NCI-H1048 (cell line): ENCODE results near the gene LHX3.

Source experiments
- DNase-seq: peaks from one replicate; lab custom pipeline; 2025; lab: John Stamatoyannopoulos, UW

Gene LHX3

DNA sequence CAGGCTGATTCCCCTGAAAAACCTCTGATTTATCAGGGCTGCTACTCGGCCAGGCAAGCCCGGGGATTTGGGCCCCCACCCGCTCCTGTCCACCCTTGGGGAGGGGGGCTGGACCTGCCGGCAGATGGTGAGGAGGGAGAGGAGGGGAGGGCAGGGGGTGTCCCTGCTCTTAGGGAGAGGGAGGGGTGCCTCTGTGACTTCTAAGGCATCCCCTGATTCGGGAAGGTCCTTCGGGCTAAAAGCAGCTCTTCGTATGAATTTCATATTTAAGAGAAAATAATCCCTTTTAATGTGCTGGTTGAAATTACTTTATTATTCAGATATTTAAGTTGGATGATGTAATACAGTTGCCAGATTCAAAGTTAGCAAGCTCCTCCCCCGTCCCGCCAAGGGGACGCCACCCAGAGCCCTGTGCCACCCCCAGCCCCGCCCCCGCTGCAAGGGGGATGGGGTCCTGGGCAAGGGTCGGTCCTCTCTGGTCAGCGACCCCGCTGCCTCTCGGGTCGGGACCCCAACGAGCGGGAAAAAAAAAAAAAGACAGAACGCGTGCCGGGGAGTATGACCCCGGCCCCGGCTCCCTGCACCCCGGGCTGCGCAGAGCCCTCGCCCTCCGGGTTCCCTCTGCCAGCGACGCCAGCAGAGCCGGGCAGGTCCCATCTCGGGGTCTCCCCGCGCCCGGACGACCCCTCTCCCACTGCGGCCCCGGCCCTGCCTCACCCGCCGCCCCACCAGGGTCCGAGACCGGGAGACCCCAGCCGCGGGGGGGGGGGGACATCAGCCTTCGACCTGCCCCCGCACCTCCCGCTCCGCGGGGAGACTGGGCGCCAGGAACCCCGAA, 12.4 kb downstream of the LHX3 start:
- no peak for DNase-seq

DNA sequence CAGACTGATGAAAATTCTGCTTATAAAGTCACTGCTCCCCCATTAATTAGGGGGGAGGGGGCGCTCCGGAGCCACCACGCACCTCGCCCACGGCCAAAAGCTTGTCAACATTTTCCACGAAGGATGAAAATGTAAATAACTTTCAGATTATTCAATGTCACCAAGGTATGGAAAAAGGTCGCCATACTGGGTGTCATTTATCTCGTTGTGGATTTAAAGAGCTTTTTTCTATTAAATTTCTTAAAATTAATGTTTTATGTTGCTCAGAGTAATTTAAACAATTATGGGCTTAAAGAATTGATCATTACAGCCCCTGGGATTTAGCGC, 13.0 kb downstream of the LHX3 start:
- DNase-seq: no peak

DNA sequence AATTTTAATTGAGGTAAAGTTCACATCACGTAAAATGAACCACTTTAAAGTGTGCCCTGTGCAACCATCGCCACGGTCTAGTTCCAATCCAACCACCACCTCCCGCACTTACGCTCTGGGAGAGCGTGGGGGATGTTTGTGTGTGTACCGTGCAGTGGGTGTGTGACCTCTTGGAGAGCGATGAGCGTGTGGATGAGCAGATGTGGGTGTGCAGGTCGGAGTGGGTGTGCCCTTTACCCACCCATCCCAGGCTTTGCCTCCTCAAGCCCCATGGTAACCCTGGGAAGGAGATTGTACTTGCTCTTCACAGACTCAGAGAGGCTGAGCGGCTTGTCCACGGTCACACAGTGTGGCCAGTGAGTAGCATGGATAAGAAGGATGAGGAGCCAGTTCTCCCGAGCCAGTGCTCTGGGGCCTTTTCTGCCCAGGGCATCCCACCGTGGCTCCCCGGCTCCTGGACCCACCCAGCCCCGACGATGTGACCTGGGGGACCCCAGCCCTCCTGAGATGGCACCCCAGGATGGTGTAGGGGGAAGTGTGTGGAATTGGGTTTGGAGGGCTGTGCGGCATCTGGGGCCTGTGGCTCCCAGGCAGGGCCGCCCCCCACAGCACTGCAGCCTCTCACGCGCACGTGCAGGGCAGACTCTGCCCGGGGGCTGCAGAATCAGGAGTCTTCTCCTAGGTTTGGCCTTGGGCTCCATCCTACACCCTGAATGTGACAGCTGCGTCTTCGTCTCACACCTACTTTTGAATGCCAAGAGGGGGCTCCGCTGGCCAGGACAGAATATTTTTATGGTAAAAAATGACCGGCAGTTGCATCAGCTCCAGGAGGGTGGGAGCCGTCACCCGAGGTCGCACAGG, 13.6 kb downstream of the LHX3 start:
- no peak for DNase-seq

- no peak for DNase-seq
Observed at GRCh38 chr9:136190656-136191055, 14.3 kb downstream of the LHX3 start.

DNA sequence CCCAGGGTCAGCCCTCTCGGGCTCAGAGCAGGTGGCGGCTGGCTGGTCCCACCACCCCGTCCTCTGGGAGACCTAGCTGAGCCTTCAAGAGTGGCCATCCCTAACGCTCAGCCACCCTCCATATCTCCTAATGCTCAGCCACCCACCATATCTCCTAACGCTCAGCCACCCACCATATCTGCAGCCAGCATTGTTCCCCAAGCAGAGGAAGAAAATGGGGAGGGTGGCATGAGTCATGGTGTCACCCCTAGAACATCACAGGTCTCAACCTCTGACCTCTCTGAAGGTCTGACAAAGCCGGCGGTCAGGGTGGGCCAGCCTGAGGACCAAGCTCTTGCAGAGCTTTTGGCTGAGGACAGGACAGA, 14.7 kb downstream of the LHX3 start:
- no peak for DNase-seq

DNA sequence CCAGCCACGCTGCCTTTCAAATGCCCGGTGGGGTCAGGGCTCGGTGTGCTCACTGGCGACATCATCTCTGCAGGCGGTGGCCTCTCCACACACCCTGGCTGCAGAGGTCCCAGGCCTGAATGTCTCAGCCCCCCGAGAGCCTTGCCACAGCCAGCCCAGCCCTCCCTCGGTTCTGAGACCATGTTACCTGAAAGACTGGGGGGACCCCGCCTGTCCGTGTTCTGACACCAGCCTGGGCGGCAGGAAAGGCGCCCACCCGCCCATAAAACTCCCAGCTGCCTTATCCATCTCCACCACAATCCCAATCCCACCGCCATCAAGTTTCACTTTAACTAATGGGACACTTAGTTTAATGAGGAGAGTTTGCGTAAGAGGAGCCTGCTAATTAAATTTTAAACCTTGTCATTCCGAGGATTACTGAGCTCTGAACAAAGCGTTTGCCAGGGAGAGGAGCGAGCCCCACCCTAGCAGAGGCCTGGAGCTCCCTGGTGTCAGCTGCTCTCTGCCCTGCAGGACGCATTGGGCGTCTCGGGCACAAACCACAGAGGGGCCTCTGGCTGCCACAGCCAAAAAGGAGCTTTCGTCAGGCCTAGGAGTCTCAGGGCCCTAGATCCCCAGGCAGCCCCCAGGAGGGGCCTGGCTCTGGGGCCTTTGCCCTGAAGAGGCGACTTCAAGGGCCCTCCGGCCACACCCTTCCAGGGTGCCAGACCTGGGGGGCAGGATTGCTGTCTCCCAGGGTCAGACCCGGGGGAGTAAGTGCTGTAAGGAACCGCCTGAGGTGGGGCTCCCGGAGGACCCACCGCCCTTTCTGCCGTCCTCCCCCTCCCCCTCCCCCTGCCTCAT, 15.3 kb downstream of the LHX3 start:
- no peak for DNase-seq

DNA sequence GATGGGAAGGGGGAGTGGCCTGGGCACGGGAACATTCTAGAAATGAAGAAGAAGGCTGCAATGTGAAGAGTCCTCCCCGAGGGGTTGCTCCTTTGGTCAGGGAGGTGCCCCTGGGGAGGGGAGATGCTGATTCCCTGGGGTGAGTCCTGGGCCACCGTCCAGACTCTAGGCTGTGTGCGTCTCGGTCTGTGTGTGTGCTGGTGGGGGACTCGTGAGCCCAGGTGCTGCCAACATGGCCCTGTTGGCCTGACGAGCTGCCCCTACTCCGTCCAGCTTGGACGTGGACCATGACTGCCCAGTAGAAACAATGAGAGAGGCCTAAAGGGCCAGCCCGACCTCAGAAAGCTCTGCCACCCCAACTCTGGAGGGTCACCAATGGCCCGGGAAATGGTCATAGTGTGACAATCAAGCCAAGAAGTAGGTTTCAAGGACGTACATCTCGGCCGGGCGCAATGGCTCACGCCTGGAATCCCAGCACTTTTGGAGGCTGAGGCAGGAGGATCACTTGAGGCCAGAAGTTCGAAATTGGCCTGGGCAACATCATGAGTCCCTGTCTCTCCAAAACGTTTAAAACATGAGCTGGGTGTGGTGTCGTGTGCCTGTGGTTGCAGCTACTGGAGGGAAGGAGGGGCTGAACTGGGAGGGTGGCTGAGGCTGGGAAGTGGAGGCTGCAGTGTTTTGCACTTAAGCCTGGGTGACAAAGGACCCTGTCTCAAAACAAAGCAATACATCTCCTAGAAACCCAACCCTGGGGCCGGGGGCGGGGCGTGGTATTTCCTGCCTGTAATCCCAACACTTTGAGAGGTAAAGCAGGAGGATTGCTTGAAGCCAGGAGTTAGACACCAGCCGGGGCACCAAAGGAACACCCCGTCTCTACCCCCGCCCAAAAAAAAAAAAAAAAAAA, 17.0 kb downstream of the LHX3 start:
- DNase-seq: no peak

DNA sequence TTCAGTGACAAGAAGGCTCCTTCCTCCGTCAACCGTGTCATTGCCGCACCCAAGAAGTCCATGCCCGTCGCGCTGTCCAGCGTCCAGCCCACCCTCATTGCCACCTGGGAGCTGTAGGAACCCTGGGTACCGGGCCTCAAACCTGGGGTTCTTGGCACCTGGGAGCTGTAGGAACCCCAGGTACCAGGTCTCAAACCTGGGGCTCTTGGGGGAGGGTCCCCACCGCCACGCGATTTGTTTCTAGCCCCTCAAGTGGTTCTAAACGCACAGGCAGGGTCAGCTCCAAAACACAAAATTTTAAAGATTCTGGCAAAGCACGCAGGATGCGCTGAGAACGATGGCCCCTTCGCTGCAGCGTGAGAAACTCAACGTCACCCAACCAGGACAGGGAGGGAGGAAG, 17.7 kb downstream of the LHX3 start:
- DNase-seq: no peak

DNA sequence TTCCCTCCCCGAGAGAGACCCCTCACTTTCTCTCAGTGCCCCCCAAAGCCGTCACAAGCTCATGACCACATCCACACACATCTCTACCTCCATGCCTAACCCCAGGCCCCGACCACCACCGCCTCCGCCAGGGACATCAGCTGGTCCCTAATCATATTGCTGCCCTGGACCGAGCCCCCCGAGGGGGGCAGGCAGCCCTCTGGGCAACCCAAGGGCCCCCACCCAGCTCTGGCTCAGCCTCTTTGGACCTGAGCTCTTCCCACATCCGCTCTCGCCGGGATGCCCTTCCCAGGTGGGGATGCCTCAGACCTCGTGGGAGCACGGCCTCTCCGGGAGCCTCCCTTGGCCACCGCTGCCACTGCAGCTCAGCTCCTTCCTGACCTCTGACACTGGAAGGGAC, 18.5 kb downstream of the LHX3 start:
- DNase-seq: no peak

DNA sequence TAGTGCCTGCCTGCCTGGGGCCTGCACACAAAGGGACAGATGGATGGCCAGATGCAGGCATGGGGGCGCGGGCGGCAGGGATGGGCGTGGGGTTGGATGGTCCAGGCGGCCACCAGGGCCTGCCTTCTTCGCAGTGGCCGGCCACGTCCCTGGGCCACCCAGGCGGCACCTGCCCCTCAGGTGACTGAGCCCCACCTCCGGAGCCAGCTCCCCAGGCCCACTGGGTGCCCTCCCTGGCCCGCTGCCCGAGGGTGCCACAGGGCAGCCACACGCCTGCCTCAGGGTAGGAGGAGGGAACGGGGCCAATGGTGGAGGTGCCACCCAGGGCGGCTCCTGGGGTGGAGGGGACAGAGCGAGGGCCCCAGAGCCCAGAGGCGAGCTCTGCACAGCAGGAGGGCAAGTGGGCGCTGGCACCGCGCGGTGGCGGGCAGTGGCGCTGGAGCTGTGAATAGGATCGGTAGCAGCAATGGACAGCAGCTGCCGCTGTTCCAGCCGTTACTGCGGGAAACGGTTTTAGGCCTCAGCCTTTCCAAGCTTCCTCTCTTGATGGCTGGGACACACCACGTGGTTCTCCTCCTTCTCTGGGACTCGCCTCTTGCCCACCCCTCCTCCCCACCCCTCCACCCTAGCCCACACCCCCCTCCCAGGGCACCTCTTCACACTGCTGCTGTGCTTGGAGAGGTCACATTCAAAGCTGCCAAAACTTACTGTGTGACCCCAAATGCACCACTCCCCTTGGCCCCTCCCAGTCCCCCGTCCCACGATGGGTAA, 19.1 kb downstream of the LHX3 start:
- no peak for DNase-seq

DNA sequence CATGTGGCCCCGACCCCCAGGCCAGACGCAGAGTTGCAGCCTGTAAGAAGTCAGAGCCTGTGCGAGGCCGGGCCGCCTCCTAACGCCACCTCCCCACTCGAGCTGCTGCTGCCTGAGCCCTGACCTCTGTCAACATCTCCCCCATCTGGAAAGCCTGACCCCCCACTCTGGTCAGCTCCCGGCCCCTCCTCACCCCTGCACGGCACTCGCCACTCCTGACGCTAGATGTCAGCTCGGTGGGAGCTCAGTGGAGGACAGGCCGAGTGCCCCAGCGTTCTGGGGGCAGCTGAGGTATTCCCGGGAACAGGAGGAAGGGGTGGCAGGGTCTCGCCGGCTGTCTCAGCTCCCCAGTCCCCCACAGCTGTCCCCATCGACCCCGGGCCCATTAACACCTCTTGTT, 19.9 kb downstream of the LHX3 start:
- DNase-seq: no peak

DNA sequence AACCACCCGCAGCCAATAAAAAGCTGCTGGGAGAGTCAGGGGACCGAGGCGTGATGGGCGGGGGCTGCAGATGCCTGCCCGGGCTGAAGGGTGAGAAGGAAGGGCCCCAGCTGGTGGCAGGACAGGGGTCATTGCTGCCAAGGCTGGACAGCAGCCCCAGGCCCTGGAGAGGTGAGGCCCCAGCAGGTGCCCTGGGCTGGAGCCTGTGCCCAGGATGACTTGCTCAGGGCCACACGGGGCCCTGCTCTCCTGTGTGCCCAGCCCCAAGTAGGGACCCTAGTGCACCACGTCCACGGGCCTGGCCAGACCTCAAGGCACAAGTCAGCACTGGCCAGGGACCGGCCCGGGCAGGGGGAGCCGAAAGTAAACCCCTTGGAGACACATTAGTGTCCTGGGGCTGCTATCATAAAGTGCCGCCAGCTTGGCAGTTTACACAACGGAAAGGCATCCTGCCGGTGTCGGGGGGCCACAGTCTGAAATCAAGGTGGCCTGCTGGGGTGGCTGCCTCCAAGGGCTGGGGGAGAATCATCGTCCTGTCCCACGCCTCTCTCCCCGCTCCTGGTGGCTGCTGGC, 22.0 kb downstream of the LHX3 start:
- DNase-seq: no peak

DNA sequence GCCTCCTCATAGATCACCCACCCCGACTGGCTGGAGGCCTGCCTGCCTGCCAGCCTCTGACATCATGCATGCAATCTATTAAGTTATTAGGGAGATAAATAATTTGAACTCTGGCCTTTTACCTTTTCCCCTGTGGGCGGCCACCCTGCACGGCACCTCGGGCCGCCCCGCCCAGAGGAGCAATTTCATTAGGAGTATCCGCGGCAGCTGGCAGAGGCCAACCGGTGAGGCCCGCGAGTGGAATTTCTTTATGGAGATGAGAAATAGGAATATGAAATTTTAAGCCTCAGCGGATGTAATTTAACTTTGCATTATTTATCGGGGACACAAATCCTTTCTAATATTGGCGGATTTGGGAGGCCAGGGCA, 22.5 kb downstream of the LHX3 start:
- no peak for DNase-seq

DNA sequence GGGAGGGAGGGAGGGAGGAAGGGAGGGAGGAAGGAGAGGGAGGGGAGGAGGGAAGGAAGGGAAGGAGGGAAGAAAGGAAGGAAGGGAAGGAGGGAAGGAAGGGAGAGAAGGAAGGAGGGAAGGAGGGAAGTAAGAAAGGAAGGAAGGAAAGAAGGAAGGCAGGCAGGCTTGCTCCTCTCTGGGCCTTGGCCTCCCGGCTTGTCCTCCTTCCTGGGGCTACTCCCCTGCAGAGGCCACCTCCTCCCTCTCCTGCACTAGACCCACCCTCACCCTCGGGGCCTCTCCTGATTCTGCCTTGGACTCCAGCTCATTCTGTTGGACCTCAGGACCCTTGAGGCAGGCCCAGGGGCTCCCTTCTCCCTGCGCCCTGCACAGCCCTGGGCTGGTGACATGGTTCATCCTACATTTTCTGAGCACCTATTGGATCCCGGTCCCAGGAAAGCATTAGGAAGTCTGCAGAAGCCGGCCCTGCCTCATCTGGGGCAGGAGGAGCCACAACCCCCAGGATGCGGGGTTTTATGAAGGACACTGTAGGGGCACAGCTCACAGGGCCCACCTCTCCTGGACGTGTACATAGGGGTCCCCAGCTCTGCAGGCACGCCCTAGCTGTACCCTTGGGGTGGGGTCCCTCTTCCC, 23.0 kb downstream of the LHX3 start:
- DNase-seq: no peak

- DNase-seq: no peak
Observed at GRCh38 chr9:136180586-136180985, 24.3 kb downstream of the LHX3 start.

- DNase-seq: no peak
Observed at GRCh38 chr9:136179761-136180160, 25.2 kb downstream of the LHX3 start.

DNA sequence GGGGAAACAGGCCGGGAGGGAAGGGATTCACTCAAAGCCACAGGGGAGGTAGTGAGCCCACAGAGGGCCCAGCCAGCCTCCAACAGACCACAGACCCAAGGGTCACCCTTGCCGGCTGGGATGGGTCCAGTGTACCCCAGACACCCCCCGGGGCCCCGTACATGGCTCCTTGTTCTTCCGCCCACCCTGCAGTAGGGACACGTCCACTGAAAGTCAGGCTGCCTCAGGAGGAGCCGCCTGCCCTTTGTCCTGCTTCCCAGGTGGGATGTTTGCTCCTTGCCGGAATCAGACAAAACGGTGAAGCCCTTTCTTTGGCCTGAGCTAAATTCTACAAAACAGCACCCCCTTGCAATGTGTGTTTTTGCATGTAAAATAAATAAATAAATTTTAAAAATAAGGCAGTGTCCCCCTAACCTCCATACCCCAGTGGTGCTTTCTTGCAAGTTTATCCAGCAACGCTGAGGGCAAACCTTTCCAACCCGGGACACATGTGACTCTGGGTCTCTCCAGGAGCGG, 25.8 kb downstream of the LHX3 start:
- no peak for DNase-seq

DNA sequence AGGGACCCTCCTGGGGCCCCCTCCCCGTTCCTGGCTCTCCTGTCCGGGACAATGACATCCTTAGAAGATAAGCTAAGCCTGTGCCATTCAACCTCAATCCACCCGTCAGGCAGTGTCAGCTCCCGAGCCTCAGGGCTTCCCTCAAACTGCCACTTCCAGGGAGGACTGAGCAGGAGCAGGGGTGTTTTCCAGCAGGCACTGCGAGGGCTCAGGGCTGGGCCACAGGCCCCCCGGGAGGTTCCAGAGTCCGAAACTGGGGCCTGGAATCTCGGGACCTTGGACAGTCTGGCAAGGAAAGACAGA, 26.2 kb downstream of the LHX3 start:
- DNase-seq: no peak

DNA sequence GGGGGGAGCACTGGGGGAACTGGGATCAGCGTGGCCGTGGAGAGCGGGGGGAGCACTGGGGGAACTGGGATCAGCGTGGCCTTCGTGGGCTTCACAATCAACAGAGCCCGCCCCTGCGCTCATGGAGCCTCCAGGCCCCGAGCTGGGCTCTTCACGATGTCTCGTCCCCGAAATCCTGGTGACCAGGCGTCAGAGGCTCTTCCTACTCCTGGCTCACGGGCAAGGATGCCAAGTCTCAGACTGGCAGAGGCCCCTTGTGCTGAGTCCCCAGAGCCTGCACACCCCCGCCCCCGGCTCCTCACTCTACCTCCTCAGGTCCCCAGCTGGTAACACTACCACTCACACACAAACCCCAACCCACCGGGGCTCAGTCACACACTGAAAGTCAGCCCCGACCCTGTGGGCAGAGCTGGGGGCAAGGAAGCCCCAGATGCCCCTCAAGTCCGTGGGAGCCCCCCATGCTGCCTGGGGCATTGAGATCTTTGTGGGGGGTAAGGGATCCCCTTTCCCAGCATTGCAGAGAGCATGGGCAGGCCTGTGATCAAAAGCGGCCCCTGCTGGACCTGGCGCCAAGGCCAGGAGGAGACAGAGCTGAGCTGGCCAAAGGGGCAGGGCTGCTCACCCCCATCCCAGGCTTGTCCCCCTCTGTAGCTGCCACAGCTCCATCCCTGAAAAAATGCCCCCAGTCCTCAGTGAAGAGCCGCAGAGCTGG, 26.7 kb downstream of the LHX3 start:
- no peak for DNase-seq
